ENCODE measurements around the gene FOXR1.
"Not testable (repeated sequence)": the region's sequence is repeated elsewhere in the genome, so short reads cannot be mapped to it uniquely, and the experiment has no call there.

Gene FOXR1

GRCh38 chr11:118953265-118953664 is 18.3 kb upstream of the FOXR1 start:
- no peak for TF ChIP-seq ZNF549 (tag by site-specific recombination; IDR thresholded peaks at IDR 0.05)
- TF ChIP-seq MYNN (tag by site-specific recombination; IDR thresholded peaks at IDR 0.05; ENCODE audit: borderline replicate concordance) = peak; percentile 49; the same call in 1 of the 2 replicates
- Histone ChIP-seq H3K9me3 (ENCODE audit: control insufficient read depth, insufficient read depth, low read depth, low read length) (no peaks in the 10 kb centered on the region), H3K4me1 (ENCODE audit: control insufficient read depth, insufficient read depth, low read length) (no peaks in the 10 kb centered on the region), H3K27ac (ENCODE audit: extremely low read depth, low read depth, low read length) (no peak overlapping the region), H3K4me3 (ENCODE audit: low read depth, low read length) (no peak overlapping the region), H3K36me3 (ENCODE audit: control insufficient read depth in 2 of 2, insufficient read depth in 1 of 2, low read length in 2 of 2) (no peaks in the 10 kb centered on the region)
- POLR2A ChIA-PET = interaction anchor here (0.6 kb wide), 1 partner anchor 1173 kb away, joined by 5 read pairs; no protein-coding TSS in a partner anchor
- CTCF ChIA-PET = interaction anchor here (1.2 to 1.9 kb wide), 4 partner anchors 44 to 264 kb away, joined by 3 to 6 read pairs (median 4); no protein-coding TSS in a partner anchor

- H3K27ac ChIP-seq (ENCODE audit: extremely low read depth, low read depth, low read length); H3K4me3 ChIP-seq (ENCODE audit: low read depth, low read length); H3K36me3 ChIP-seq (ENCODE audit: control insufficient read depth in 2 of 2, insufficient read depth in 1 of 2, low read length in 2 of 2); H3K9me3 ChIP-seq (ENCODE audit: control insufficient read depth, insufficient read depth, low read depth, low read length); H3K4me1 ChIP-seq (ENCODE audit: control insufficient read depth, insufficient read depth, low read length): not testable (repeated sequence)
- ChIA-PET CTCF (interaction anchor here (1.2 to 3.9 kb wide), 4 partner anchors 24 to 264 kb away, joined by 4 to 30 read pairs (median 5); no protein-coding TSS in a partner anchor), POLR2A (interaction anchor here (1.2 kb wide), 1 partner anchor 44 kb away, joined by 3 read pairs; no protein-coding TSS in a partner anchor)
These were observed 17.6 kb upstream of the FOXR1 start for GRCh38 chr11:118953976-118954375.

DNA sequence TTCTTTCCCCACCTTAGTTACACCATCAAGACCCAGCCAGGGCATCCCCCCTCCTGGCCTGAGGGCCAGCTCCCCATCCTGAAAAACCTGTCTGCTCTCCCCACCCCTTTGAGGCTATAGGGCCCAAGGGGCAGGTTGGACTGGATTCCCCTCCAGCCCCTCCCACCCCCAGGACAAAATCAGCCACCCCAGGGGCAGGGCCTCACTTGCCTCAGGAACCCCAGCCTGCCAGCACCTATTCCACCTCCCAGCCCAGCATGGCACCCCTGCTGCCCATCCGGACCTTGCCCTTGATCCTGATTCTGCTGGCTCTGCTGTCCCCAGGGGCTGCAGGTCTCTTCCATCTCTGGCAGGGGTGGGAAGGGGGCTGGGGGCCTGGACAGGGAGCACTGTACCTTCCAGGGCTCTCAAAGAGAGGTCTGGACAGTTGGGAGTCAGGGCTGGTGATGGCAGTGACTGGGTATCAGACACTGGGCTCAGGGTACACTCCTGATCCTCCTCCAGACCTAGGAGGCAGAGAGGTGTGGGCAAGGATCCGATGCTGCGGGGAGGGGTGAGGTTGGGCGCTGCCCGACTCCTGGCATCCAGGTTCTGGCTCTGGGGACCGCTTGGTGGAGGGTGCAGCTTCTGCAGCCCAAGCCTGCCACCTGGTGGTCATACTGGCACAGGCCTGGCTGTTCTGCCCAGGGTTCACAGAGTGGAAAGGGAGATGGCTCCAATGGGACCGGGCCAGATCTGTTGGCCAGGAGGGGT is 15.3 kb upstream of the FOXR1 start, which contains the start of gene UPK2:
TSS of gene UPK2 (plus strand) at position 205 of the 753 bp plus-strand sequence. CDS start at position 258, 53 bp downstream.
- ChIA-PET POLR2A (interaction anchor here (0.5 kb wide), 2 partner anchors 401 to 429 kb away, joined by 3 to 4 read pairs; no protein-coding TSS in a partner anchor), CTCF (interaction anchor here (0.6 to 3.9 kb wide), 24 partner anchors 8 to 359 kb away, joined by 3 to 30 read pairs (median 4); partner anchors contain the start of genes BCL9L and CENATAC)
- Histone ChIP-seq H3K36me3 (ENCODE audit: control insufficient read depth in 2 of 2, insufficient read depth in 1 of 2, low read length in 2 of 2) (no peaks in the 10 kb centered on the region), H3K9me3 (ENCODE audit: control insufficient read depth, insufficient read depth, low read depth, low read length) (no peaks in the 10 kb centered on the region), H3K4me3 (ENCODE audit: low read depth, low read length) (no peak within 1 kb of the TSS), H3K4me1 (ENCODE audit: control insufficient read depth, insufficient read depth, low read length) (no peaks in the 10 kb centered on the region), H3K27ac (ENCODE audit: extremely low read depth, low read depth, low read length) (no peak within 1 kb of the TSS)
- TF ChIP-seq ZNF654 (tag by site-specific recombination; IDR thresholded peaks at IDR 0.05; ENCODE audit: low read depth) (peak; percentile 88), SP7 (tag by site-specific recombination; IDR thresholded peaks at IDR 0.05) (0 out of 2 replicates have a peak, but pooled peaks have one; percentile 17), ZNF548 (tag by site-specific recombination; IDR thresholded peaks at IDR 0.05) (no peak), ZNF341 (tag by site-specific recombination; IDR thresholded peaks at IDR 0.05; ENCODE audit: low read depth) (peak; percentile 61), ZBTB17 (tag by site-specific recombination; IDR thresholded peaks at IDR 0.05) (peak; percentile 34; the same call in 1 of the 2 replicates), GLIS1 (tag by site-specific recombination; IDR thresholded peaks at IDR 0.05) (peak; percentile 21; the same call in 1 of the 2 replicates), ZNF600 (tag by site-specific recombination; IDR thresholded peaks at IDR 0.05) (peak; percentile 66), ZBTB20 (tag by site-specific recombination; IDR thresholded peaks at IDR 0.05) (peak; percentile 33; the same call in 1 of the 2 replicates), ZNF2 (tag by site-specific recombination; IDR thresholded peaks at IDR 0.05) (peak; percentile 51; the same call in 1 of the 2 replicates), ZEB2 (tag by site-specific recombination; IDR thresholded peaks at IDR 0.05) (0 out of 2 replicates have a peak, but pooled peaks have one; percentile 25), AEBP2 (tag by site-specific recombination; IDR thresholded peaks at IDR 0.05; ENCODE audit: borderline replicate concordance) (no peak), OSR2 (tag by site-specific recombination; IDR thresholded peaks at IDR 0.05) (no peak), ZNF473 (tag by site-specific recombination; IDR thresholded peaks at IDR 0.05) (no peak), ZBTB48 (tag by site-specific recombination; IDR thresholded peaks at IDR 0.05) (0 out of 2 replicates have a peak, but pooled peaks have one; percentile 23)
- TF ChIP-seq, protein P1, sequence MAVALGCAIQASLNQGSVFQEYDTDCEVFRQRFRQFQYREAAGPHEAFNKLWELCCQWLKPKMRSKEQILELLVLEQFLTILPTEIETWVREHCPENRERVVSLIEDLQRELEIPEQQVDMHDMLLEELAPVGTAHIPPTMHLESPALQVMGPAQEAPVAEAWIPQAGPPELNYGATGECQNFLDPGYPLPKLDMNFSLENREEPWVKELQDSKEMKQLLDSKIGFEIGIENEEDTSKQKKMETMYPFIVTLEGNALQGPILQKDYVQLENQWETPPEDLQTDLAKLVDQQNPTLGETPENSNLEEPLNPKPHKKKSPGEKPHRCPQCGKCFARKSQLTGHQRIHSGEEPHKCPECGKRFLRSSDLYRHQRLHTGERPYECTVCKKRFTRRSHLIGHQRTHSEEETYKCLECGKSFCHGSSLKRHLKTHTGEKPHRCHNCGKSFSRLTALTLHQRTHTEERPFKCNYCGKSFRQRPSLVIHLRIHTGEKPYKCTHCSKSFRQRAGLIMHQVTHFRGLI (tag by site-specific recombination; IDR thresholded peaks at IDR 0.05) = peak; percentile 90
- TF ChIP-seq, protein P2, sequence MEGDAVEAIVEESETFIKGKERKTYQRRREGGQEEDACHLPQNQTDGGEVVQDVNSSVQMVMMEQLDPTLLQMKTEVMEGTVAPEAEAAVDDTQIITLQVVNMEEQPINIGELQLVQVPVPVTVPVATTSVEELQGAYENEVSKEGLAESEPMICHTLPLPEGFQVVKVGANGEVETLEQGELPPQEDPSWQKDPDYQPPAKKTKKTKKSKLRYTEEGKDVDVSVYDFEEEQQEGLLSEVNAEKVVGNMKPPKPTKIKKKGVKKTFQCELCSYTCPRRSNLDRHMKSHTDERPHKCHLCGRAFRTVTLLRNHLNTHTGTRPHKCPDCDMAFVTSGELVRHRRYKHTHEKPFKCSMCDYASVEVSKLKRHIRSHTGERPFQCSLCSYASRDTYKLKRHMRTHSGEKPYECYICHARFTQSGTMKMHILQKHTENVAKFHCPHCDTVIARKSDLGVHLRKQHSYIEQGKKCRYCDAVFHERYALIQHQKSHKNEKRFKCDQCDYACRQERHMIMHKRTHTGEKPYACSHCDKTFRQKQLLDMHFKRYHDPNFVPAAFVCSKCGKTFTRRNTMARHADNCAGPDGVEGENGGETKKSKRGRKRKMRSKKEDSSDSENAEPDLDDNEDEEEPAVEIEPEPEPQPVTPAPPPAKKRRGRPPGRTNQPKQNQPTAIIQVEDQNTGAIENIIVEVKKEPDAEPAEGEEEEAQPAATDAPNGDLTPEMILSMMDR (tag by site-specific recombination; IDR thresholded peaks at IDR 0.05) = peak; percentile 90
- TF ChIP-seq, protein P3, sequence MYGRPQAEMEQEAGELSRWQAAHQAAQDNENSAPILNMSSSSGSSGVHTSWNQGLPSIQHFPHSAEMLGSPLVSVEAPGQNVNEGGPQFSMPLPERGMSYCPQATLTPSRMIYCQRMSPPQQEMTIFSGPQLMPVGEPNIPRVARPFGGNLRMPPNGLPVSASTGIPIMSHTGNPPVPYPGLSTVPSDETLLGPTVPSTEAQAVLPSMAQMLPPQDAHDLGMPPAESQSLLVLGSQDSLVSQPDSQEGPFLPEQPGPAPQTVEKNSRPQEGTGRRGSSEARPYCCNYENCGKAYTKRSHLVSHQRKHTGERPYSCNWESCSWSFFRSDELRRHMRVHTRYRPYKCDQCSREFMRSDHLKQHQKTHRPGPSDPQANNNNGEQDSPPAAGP (tag by site-specific recombination; IDR thresholded peaks at IDR 0.05) = 0 out of 2 replicates have a peak, but pooled peaks have one; percentile 28

All from HEK293 (cell line).